WTC11 (cell line): Measurements from ENCODE around the gene PLCB2. TPM values are rescaled to one million over a fixed set of nuclear protein-coding genes. Genes with fewer than 3 reads are reported as not detected.

Source experiments
- ATAC-seq: fragments of 200-7000 bp; cut with Tn5 transposase; 2 replicates; pipeline ENCODE4 v1.10.0; 2021; ENCODE audit warnings: mild to moderate bottlenecking, moderate library complexity
- CTCF ChIA-PET: fragments of 300-600 bp; sonication (Branson Sonifier 250); formaldehyde crosslinking; loops from one replicate; lab custom pipeline; 2021; ENCODE audit warnings: antibody characterized with exemption; lab: Charles Lee
- POLR2A ChIA-PET: fragments of 350-600 bp; sonication (Branson Sonifier 250); formaldehyde crosslinking; loops from one replicate; lab custom pipeline; 2021; ENCODE audit warnings: antibody characterized with exemption; lab: Charles Lee
- DNase-seq: peaks from one replicate; pipeline ENCODE4 v3.0.0; 2021; ENCODE audit warnings: low spot score
- H3K27ac Mint-ChIP-seq: 2 replicates; pipeline ENCODE4 v1.8.0; 2021; ENCODE audit warnings: mixed read lengths
- H3K27me3 Mint-ChIP-seq: 2 replicates; pipeline ENCODE4 v1.8.0; 2021; ENCODE audit warnings: low read depth, mild to moderate bottlenecking, moderate library complexity, mixed read lengths
- H3K36me3 Mint-ChIP-seq: 2 replicates; pipeline ENCODE4 v1.8.0; 2021; ENCODE audit warnings: mixed read lengths
- H3K4me1 Mint-ChIP-seq: 2 replicates; pipeline ENCODE4 v1.8.0; 2022; ENCODE audit warnings: mixed read lengths
- H3K4me3 Mint-ChIP-seq: 2 replicates; pipeline ENCODE4 v1.8.0; 2021; ENCODE audit warnings: mild to moderate bottlenecking, moderate library complexity, mixed read lengths
- H3K9me3 Mint-ChIP-seq: 2 replicates; pipeline ENCODE4 v1.8.0; 2021; ENCODE audit warnings: mixed read lengths
- ETV6 ChIP-seq: sonication (generic); formaldehyde crosslinking; IDR thresholded peaks from 2 replicates; pipeline ENCODE4 v1.8.1; 2022; ENCODE audit warnings: mild to moderate bottlenecking, missing genetic modification reagents
- FOXP4 ChIP-seq: sonication (generic); formaldehyde crosslinking; IDR thresholded peaks from 2 replicates; pipeline ENCODE4 v1.8.0; 2022; ENCODE audit warnings: mild to moderate bottlenecking, missing genetic modification reagents
- GRHL2 ChIP-seq: fragments of 250-450 bp; sonication (Bioruptor Pico); IDR thresholded peaks from 2 replicates; pipeline ENCODE4 v1.8.0; 2022; ENCODE audit warnings: mild to moderate bottlenecking, moderate library complexity; ENCODE audit not compliant: insufficient replicate concordance, severe bottlenecking
- HMGA2 ChIP-seq: fragments of 250-450 bp; sonication (Bioruptor Pico); IDR thresholded peaks from 2 replicates; pipeline ENCODE4 v1.4.0; 2021; ENCODE audit warnings: mild to moderate bottlenecking, moderate library complexity
- MAX ChIP-seq: sonication (generic); formaldehyde crosslinking; IDR thresholded peaks from 2 replicates; pipeline ENCODE4 v1.8.0; 2022; ENCODE audit warnings: mild to moderate bottlenecking, missing genetic modification reagents
- MYBL2 ChIP-seq: sonication (generic); formaldehyde crosslinking; IDR thresholded peaks from 2 replicates; pipeline ENCODE4 v1.8.1; 2023; ENCODE audit warnings: mild to moderate bottlenecking, moderate library complexity, missing genetic modification reagents
- NFYB ChIP-seq: sonication (generic); formaldehyde crosslinking; conservative IDR thresholded peaks from 2 replicates; pipeline ENCODE4 v1.8.0; 2022; ENCODE audit warnings: low read depth, missing genetic modification reagents
- NR2C2 ChIP-seq: sonication (generic); formaldehyde crosslinking; IDR thresholded peaks from 2 replicates; pipeline ENCODE4 v1.8.0; 2022; ENCODE audit warnings: mild to moderate bottlenecking, missing genetic modification reagents
- NR3C1 ChIP-seq: sonication (generic); formaldehyde crosslinking; conservative IDR thresholded peaks from 2 replicates; pipeline ENCODE4 v1.8.1; 2023; ENCODE audit warnings: low read depth, mild to moderate bottlenecking, missing genetic modification reagents
- OVOL2 ChIP-seq: fragments of 250-450 bp; sonication (Bioruptor Pico); IDR thresholded peaks from 2 replicates; pipeline ENCODE4 v1.9.0; 2021; ENCODE audit warnings: mild to moderate bottlenecking, borderline replicate concordance
- STAT6 ChIP-seq: sonication (generic); formaldehyde crosslinking; conservative IDR thresholded peaks from 2 replicates; pipeline ENCODE4 v1.8.1; 2023; ENCODE audit warnings: mild to moderate bottlenecking, low read depth, missing genetic modification reagents, moderate library complexity
- TP53 ChIP-seq: sonication (generic); formaldehyde crosslinking; IDR thresholded peaks from 2 replicates; pipeline ENCODE4 v1.8.1; 2023; ENCODE audit warnings: mild to moderate bottlenecking, missing genetic modification reagents
- ZBTB21 ChIP-seq: sonication (generic); formaldehyde crosslinking; IDR thresholded peaks from 2 replicates; pipeline ENCODE4 v1.8.1; 2023; ENCODE audit warnings: mild to moderate bottlenecking, missing genetic modification reagents, borderline replicate concordance
- ZMAT4 ChIP-seq: fragments of 250-450 bp; sonication (Bioruptor Pico); IDR thresholded peaks from 2 replicates; pipeline ENCODE4 v1.9.0; 2021; ENCODE audit warnings: mild to moderate bottlenecking
- ZNF232 ChIP-seq: sonication (generic); formaldehyde crosslinking; IDR thresholded peaks from 2 replicates; pipeline ENCODE4 v1.8.0; 2022; ENCODE audit warnings: mild to moderate bottlenecking, missing genetic modification reagents
- ZNF423 ChIP-seq: fragments of 250-450 bp; sonication (Bioruptor Pico); IDR thresholded peaks from 2 replicates; pipeline ENCODE4 v2.1.2; 2022; ENCODE audit warnings: mild to moderate bottlenecking, moderate library complexity
- ZSCAN18 ChIP-seq: fragments of 250-450 bp; sonication (Bioruptor Pico); IDR thresholded peaks from 2 replicates; pipeline ENCODE4 v2.1.2; 2022; ENCODE audit warnings: mild to moderate bottlenecking, moderate library complexity
- total RNA-seq: library from RNA; stranded (reverse); gene quantifications from 3 replicates; pipeline ENCODE4 v1.2.3, GENCODE V29; 2021
- TF ChIP-seq, protein P1 (sequence below): sonication (generic); formaldehyde crosslinking; IDR thresholded peaks from 2 replicates; pipeline ENCODE4 v1.8.1; 2023; ENCODE audit warnings: mild to moderate bottlenecking, missing genetic modification reagents, moderate library complexity
- TF ChIP-seq, protein P2 (sequence below): sonication (generic); formaldehyde crosslinking; IDR thresholded peaks from 2 replicates; pipeline ENCODE4 v1.8.1; 2023; ENCODE audit warnings: mild to moderate bottlenecking, missing genetic modification reagents

PLCB2 gene
- total RNA-seq, 1 experiment from 2014 or later: 15.2 TPM

GRCh38 chr15:40337597-40337996, 29.9 kb upstream of the PLCB2 start:
- Mint-ChIP-seq H3K4me1 (peaks cover 42% of the 10 kb centered on the region), H3K4me3 (no peak overlapping the region), H3K27ac (no peak overlapping the region)
- ATAC-seq: peak; percentile 4
- CTCF ChIA-PET: interaction anchor here (0.6 to 9.6 kb wide), 47 partner anchors 9 to 556 kb away, joined by 3 to 264 read pairs (median 8); partner anchors contain the start of genes BAHD1, DISP2, INAFM2 and IVD
- TF ChIP-seq STAT6 (CRISPR knock-in tag): no peak
- 0 out of 2 replicates have a peak, but pooled peaks have one; percentile 12 for TF ChIP-seq MAX (CRISPR knock-in tag)
- TF ChIP-seq NR2C2 (CRISPR knock-in tag): no peak
- no peak for TF ChIP-seq ZNF423 (CRISPR knock-in tag)
- TF ChIP-seq, all 79 proteins: peak for 1
- Mint-ChIP-seq H3K27me3 (peaks cover 5% of the 10 kb centered on the region), H3K36me3 (no peaks in the 10 kb centered on the region), H3K9me3 (no peaks in the 10 kb centered on the region)
- POLR2A ChIA-PET: interaction anchor here (1.6 to 2.8 kb wide), 3 partner anchors 9 to 84 kb away, joined by 6 to 10 read pairs (median 6); partner anchors contain the start of gene INAFM2
- DNase-seq: no peak

DNA sequence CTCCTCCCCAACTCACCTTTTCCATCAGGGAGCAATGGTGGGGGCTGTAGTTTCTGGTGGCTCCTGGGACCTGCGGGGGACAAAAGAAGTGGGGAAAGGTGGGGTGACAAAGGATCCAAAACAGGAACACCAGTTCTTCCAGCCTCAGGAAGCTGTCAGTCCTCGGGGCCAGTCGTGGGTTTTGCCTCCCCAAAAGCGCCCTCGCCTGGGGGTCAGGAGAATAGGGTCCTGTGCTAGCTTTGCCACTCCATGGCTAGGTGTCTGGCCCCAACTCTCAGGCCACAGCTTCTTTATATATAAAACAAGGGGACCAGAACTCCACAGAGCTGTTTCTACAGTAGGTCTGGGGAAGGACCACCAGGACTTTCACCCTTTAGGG, 29.0 kb upstream of the PLCB2 start:
- H3K36me3 Mint-ChIP-seq: no peaks in the 10 kb centered on the region
- H3K27ac Mint-ChIP-seq: no peak overlapping the region
- ChIA-PET POLR2A (interaction anchor here (1.6 to 2.8 kb wide), 2 partner anchors 8 to 14 kb away, joined by 6 to 10 read pairs; partner anchors contain the start of gene INAFM2), CTCF (interaction anchor here (0.6 to 9.6 kb wide), 42 partner anchors 8 to 557 kb away, joined by 3 to 264 read pairs (median 11); partner anchors contain the start of genes BAHD1, DISP2, INAFM2 and IVD)
- H3K4me3 Mint-ChIP-seq: no peak overlapping the region
- peaks cover 5% of the 10 kb centered on the region for H3K27me3 Mint-ChIP-seq
- TF ChIP-seq NFYB (CRISPR knock-in tag) (no peak), OVOL2 (no peak), ZSCAN18 (CRISPR knock-in tag) (no peak), GRHL2 (CRISPR knock-in tag) (no peak), ETV6 (CRISPR knock-in tag) (no peak)
- TF ChIP-seq, protein P1, sequence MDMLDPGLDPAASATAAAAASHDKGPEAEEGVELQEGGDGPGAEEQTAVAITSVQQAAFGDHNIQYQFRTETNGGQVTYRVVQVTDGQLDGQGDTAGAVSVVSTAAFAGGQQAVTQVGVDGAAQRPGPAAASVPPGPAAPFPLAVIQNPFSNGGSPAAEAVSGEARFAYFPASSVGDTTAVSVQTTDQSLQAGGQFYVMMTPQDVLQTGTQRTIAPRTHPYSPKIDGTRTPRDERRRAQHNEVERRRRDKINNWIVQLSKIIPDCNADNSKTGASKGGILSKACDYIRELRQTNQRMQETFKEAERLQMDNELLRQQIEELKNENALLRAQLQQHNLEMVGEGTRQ: no peak
- TF ChIP-seq, all 79 proteins: peak for 0
- DNase-seq (peak; percentile 69), ATAC-seq (peak; percentile 29)
- H3K4me1 Mint-ChIP-seq: peaks cover 42% of the 10 kb centered on the region
- no peaks in the 10 kb centered on the region for H3K9me3 Mint-ChIP-seq

DNA sequence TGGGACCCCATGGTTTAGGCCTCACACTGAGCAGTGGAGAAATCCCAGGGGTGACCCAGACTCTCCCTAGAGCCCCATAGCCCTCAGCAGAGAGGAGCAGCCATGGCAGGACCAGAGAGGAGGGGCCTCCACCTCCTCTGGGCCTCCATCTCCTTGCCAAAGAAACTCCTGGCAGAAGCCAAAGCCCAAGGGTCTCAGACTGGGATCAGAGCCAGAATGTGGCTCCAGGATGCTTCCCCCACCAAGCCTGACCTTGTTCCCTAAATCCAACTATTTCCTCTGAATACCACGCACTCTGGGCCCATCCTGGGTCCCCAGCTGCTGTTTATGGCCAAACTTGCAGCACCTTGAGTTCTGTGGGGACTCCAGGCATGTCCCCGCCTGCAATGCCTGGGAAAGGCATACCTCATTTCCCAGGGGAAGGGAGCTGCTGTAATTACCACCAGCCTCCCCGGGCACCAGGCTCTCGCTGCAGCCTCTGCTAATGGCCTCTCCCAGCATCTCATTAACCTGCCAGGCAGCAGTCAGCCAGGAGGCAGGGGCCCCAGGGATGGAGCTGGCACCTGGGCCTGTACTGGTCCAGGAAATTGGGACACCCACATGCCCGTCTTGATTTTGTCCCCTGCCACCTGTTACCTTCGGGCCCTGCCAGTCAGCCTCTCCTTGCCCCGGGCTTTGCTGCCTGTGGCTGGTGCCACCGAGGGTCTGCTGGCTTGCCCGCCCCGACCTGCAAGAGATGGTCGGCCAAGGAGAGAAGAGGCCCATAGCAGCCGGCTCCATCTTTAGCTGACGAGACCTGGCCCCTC, 28.4 kb upstream of the PLCB2 start:
- DNase-seq: no peak
- Mint-ChIP-seq H3K27ac (no peak overlapping the region), H3K4me3 (no peak overlapping the region), H3K9me3 (no peaks in the 10 kb centered on the region), H3K27me3 (peaks cover 5% of the 10 kb centered on the region), H3K36me3 (no peaks in the 10 kb centered on the region), H3K4me1 (peaks cover 40% of the 10 kb centered on the region)
- ChIA-PET POLR2A (interaction anchor here (1.6 to 2.8 kb wide), 2 partner anchors 8 to 13 kb away, joined by 6 to 10 read pairs; partner anchors contain the start of gene INAFM2), CTCF (interaction anchor here (0.8 to 9.6 kb wide), 35 partner anchors 8 to 558 kb away, joined by 3 to 264 read pairs (median 15); partner anchors contain the start of genes BAHD1, DISP2, INAFM2 and IVD)
- no peak for ATAC-seq
- TF ChIP-seq MYBL2 (CRISPR knock-in tag) (no peak), ZNF423 (CRISPR knock-in tag) (no peak), ZNF232 (CRISPR knock-in tag) (no peak), NR3C1 (CRISPR knock-in tag) (no peak), GRHL2 (CRISPR knock-in tag) (no peak), TP53 (CRISPR knock-in tag) (no peak), FOXP4 (CRISPR knock-in tag) (no peak), ZBTB21 (CRISPR knock-in tag) (no peak), HMGA2 (CRISPR knock-in tag) (no peak), ZMAT4 (CRISPR knock-in tag) (no peak)
- TF ChIP-seq, protein P2, sequence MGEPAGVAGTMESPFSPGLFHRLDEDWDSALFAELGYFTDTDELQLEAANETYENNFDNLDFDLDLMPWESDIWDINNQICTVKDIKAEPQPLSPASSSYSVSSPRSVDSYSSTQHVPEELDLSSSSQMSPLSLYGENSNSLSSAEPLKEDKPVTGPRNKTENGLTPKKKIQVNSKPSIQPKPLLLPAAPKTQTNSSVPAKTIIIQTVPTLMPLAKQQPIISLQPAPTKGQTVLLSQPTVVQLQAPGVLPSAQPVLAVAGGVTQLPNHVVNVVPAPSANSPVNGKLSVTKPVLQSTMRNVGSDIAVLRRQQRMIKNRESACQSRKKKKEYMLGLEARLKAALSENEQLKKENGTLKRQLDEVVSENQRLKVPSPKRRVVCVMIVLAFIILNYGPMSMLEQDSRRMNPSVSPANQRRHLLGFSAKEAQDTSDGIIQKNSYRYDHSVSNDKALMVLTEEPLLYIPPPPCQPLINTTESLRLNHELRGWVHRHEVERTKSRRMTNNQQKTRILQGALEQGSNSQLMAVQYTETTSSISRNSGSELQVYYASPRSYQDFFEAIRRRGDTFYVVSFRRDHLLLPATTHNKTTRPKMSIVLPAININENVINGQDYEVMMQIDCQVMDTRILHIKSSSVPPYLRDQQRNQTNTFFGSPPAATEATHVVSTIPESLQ (CRISPR knock-in tag): no peak
